Head of caudate nucleus (tissue), 42 donors: ENCODE data around the gene EME2.

Source experiments
- DNase-seq, 42 donors: peaks; one replicate each; pipeline versions ENCODE4 v3.0.0 to v3.0.0-alpha.2; 2020 to 2021; ENCODE audit warnings: mixed read lengths in 7 of 42
- intact Hi-C: fragments of 100-400 bp; cut with DNase I; formaldehyde crosslinking; loops from one replicate; pipeline ENCODE4 v1.15.0; 2022

EME2 gene

GRCh38 chr16:1762879-1763520, 9.6 kb upstream of the EME2 start:
- intact Hi-C loops: loop anchor here (10.0 kb wide), 1 partner anchor 58 kb away; the partner anchor contains the start of gene MAPK8IP3
- no peak for DNase-seq

GRCh38 chr16:1763521-1764511, 8.8 kb upstream of the EME2 start:
- intact Hi-C loops: loop anchor here (10.0 kb wide), 1 partner anchor 59 kb away; the partner anchor contains the start of gene MAPK8IP3
- DNase-seq: peak in 23 of 42 donors; percentile 32 to 70 (median 48)

DNA sequence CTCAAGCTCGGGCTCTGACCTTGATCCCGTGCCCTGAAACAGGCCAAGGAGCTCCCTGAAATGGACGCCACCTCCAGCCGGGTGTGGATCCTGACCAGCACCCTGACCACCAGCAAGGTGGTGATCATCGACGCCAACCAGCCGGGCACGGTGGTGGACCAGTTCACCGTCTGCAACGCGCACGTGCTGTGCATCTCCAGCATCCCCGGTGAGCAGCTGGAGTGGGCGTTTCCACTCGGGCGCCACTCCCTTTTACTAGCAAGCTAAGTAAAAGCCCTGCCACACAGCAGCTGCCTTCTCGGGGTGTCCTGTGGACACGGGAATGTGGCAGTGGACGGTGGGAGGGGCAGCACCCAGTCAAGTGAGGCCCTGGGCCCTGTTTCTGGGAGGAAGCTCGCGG, 7.6 kb upstream of the EME2 start:
- DNase-seq: peak in 12 of 42 donors; percentile 19 to 65 (median 42)

DNA sequence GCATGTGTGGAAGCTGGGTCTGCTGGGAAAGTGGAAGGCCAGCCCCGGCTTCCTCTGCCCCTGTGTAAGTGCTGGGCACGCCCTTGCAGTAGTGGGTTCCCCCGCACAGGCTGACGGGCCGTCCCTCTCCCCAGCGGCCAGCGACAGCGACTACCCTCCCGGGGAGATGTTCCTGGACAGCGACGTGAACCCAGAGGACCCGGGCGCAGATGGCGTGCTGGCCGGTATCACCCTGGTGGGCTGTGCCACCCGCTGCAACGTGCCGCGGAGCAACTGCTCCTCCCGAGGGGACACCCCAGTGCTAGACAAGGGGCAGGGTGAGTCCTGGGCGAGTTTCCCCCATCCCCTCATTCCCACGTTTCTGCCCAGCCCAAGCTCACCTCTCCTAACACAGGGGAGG, 6.8 kb upstream of the EME2 start:
- intact Hi-C loops: loop anchor here (10.0 kb wide), 1 partner anchor 61 kb away; the partner anchor contains the start of gene MAPK8IP3

More for the DNA sequence above, 7.6 kb upstream of the EME2 start:
- intact Hi-C loops: loop anchor here (10.0 kb wide), 1 partner anchor 60 kb away; the partner anchor contains the start of gene MAPK8IP3

DNA sequence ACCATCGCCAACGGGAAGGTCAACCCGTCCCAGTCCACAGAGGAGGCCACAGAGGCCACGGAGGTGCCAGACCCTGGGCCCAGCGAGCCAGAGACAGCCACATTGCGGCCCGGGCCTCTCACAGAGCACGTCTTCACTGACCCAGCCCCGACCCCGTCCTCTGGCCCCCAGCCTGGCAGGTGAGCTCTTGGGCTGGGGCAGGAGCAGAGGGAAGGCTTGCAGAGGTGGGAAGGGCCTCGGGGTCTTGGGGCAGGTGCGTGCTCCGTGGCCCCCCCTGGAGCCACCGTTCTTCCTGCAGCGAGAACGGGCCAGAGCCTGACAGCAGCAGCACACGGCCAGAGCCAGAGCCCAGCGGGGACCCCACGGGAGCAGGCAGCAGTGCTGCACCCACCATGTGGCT, 6.4 kb upstream of the EME2 start:
- intact Hi-C loops: loop anchor here (10.0 kb wide), 1 partner anchor 61 kb away; the partner anchor contains the start of gene MAPK8IP3
- DNase-seq: no peak

More for the DNA sequence above, 6.8 kb upstream of the EME2 start:
- no peak for DNase-seq

- no peak for DNase-seq
- intact Hi-C loops: loop anchor here (10.0 kb wide), 1 partner anchor 62 kb away; the partner anchor contains the start of gene MAPK8IP3
These were observed 5.9 kb upstream of the EME2 start for GRCh38 chr16:1766701-1767100.

DNA sequence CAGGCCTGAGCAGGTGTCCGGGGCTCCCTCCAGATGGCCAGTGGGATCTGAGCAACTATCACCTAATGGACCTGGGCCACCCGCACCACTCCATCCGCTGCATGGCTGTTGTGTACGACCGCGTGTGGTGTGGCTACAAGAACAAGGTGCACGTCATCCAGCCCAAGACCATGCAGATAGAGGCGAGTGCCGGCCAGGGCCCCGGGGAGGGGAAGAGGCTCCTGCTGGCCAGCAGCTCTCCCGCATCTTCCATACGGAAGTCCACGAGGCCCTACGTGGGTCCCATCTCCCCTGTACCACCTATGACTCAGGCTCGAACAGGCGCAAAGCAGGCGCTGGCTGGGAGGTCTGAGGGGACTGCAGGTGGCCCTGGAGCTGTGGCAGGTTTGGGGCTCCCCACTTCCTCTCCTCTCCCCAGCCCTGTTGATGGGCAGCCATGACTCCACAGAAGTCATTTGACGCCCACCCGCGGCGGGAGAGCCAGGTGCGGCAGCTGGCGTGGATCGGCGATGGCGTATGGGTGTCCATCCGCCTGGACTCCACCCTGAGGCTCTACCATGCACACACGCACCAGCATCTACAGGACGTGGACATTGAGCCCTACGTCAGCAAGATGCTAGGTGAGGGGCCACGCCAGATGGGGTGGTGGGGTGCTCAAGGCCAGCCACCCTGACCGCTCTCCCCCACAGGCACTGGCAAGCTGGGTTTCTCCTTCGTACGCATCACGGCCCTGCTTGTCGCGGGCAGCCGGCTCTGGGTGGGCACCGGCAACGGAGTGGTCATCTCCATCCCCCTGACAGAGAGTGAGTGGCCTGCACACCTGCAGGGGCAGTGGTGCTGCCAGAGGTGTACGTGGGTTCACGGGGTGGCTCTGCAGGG, 5.3 kb upstream of the EME2 start:
- no peak for DNase-seq
- intact Hi-C loops: loop anchor here (10.0 kb wide), 1 partner anchor 63 kb away; the partner anchor contains the start of gene MAPK8IP3

- intact Hi-C loops: loop anchor here (10.0 kb wide), 1 partner anchor 63 kb away; the partner anchor contains the start of gene MAPK8IP3
- DNase-seq: no peak
These were observed 4.4 kb upstream of the EME2 start for GRCh38 chr16:1768061-1768766.

DNA sequence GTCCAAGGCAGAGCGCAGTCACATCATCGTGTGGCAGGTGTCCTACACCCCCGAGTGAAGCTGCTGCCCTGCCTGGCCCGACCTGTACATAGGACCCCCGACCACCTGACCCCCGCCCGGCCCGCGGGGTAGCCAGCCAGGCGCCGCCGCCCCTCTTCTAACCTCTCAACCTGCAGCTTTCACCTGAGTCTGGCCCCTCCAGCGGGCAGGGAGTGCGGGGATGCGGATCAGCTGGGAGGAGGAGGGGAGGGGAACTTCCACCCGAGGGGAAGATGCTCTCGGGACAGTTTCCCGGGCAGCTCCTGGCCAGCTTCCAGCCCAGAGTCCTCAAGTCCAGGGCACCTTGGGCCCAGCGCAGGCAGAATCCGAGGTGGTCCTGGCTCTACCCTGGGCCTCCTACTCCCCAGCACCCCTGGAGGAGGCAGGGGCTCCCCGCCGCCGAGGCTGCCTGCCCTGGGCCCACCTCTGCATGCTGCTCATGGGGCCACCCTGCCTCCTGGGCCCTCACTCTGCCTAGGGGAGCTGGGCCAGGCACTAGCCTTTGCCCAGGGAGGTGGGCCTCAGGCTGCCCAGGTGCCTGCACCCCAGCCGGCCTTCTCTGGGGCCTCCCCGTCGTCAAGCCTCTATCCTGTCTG, 3.7 kb upstream of the EME2 start:
- DNase-seq: no peak
- intact Hi-C loops: loop anchor here (10.0 kb wide), 1 partner anchor 64 kb away; the partner anchor contains the start of gene MAPK8IP3

GRCh38 chr16:1769402-1770300, 3.0 kb upstream of the EME2 start:
- intact Hi-C loops: loop anchor here (10.0 kb wide), 1 partner anchor 65 kb away; the partner anchor contains the start of gene MAPK8IP3
- peak in 13 of 42 donors; percentile 11 to 63 (median 38) for DNase-seq

GRCh38 chr16:1770328-1771187, 2.1 kb upstream of the EME2 start:
- intact Hi-C loops: no loop called here
- DNase-seq: peak in 41 of 42 donors; percentile 38 to 84 (median 63)

DNA sequence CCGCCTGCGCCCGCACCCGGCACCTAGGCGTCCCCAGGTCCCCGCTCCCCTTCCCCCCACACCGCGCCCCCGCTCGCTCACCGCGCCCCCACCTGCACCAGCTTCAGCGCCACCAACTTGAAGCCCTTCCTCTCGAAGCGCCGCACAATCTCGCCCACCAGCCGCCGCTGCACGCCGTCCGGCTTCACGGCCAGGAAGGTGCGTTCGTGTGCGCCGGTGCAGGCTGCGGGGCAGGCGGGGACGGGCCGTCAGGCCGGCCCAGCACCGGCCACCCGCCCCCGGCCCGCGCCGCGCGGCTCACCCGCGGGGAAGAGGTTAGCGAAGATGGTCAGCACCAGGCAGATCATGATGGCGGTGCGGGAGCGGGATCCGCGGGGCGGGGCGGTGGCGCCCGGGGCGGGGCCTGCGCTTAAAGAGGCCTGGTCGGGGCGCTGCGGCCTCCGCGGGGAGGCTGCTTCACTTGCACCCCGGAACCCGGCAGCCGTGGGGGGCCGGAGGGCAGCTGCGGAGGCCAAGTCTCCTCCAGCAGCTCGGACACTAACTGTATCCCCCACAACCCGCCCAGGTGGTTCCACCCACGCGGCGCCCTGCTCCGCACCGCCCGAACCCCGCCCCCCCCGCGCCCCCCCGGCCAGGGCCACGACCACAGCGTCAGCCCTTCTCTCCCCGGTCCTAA, 1.3 kb upstream of the EME2 start, which contains the start of gene NME3:
Gene NME3, minus strand, starts transcription at position 356 of the 676 bp plus-strand sequence. Its CDS starts 9 bp downstream, at position 347.
- intact Hi-C loops: no loop called here
- DNase-seq: peak; percentile 65 to 92 (median 84)

- DNase-seq: no peak
- intact Hi-C loops: no loop called here
These were observed 697 bp upstream of the EME2 start for GRCh38 chr16:1771864-1772361.
